Neuron (in vitro differentiated cells): ENCODE results near the gene CRAT.

Source experiments
- H2AFZ ChIP-seq: one replicate; pipeline ENCODE4 v1.6.1; 2013; ENCODE audit warnings: low read depth, mild to moderate bottlenecking, inconsistent platforms, low read length, moderate library complexity
- H3K27me3 ChIP-seq: one replicate; pipeline ENCODE4 v1.6.1; 2013; ENCODE audit warnings: low read length; ENCODE audit not compliant: insufficient read depth
- H3K36me3 ChIP-seq: one replicate; pipeline ENCODE4 v1.6.1; 2013; ENCODE audit warnings: low read length; ENCODE audit not compliant: insufficient read depth
- H3K4me1 ChIP-seq: one replicate; pipeline ENCODE4 v1.6.1; 2013; ENCODE audit warnings: low read length; ENCODE audit not compliant: insufficient read depth
- H3K4me3 ChIP-seq: 2 replicates; pipeline ENCODE4 v1.5.1; 2013; ENCODE audit warnings: mild to moderate bottlenecking, low read length, moderate library complexity
- H3K9me3 ChIP-seq: one replicate; pipeline ENCODE4 v1.6.1; 2013; ENCODE audit warnings: low read length

The CRAT gene

GRCh38 chr9:129068110-129068509 is 42.5 kb downstream of the CRAT start:
- peaks cover 28% of the 10 kb centered on the region for H3K36me3 ChIP-seq

DNA sequence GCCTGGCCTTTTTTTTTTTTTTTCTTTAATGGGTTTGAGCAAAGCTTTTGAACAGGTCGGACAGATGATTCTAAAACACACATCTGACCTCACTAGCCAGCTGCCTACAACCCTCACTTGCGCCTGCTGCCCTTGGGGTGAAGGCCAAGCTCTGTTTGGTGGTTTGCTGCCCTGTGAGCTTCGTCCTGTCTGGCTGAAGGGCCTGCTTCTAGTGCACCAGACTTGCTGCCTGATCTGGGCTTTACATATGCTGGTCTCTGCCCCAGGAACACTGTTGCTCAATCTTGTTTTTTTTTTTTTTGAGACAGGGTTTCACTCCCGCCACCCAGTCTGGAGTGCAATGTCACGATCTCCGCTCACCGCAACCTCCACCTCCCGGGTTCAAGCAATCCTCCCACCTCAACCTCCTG is 46.1 kb downstream of the CRAT start:
- H3K36me3 ChIP-seq, result peaks cover 45% of the 10 kb centered on the region
- H3K4me1 ChIP-seq, result no peaks in the 10 kb centered on the region
- H3K27me3 ChIP-seq, result no peaks in the 10 kb centered on the region
- no peaks in the 10 kb centered on the region for H3K9me3 ChIP-seq
- no peak overlapping the region for H2AFZ ChIP-seq
- no peak overlapping the region for H3K4me3 ChIP-seq

More at GRCh38 chr9:129068110-129068509, 42.5 kb downstream of the CRAT start:
- Histone ChIP-seq H3K27me3 (no peaks in the 10 kb centered on the region), H3K9me3 (no peaks in the 10 kb centered on the region), H2AFZ (no peak overlapping the region), H3K4me3 (no peak overlapping the region), H3K4me1 (no peaks in the 10 kb centered on the region)

DNA sequence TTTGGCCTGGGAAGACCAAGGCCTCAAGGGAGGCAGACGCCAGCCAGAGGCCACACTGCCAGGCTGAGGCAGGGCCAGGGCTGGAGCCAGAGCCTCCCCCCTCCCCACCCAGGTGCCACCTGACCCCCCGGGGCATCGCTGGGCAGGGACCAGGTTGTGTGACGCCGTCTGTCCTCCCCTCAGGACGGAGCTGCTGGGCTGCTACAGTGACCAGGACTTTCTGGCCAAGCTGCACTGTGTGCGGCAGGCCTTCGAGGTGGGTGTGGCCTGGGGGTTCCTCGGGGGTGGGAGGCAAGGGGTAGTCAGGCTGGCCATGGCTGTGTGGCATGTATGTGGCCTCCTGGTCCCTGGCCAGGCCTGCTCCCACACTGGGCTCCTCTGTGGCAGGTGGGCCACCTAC is 47.5 kb downstream of the CRAT start:
- Histone ChIP-seq H2AFZ (no peak overlapping the region), H3K4me1 (no peaks in the 10 kb centered on the region), H3K36me3 (peaks cover 40% of the 10 kb centered on the region), H3K27me3 (no peaks in the 10 kb centered on the region), H3K4me3 (no peak overlapping the region), H3K9me3 (no peaks in the 10 kb centered on the region)

- no peaks in the 10 kb centered on the region for H3K9me3 ChIP-seq
- no peaks in the 10 kb centered on the region for H3K4me1 ChIP-seq
- H3K27me3 ChIP-seq, result no peaks in the 10 kb centered on the region
- H3K36me3 ChIP-seq, result peaks cover 38% of the 10 kb centered on the region
- no peak overlapping the region for H3K4me3 ChIP-seq
- H2AFZ ChIP-seq, result no peak overlapping the region
Measured at GRCh38 chr9:129060991-129061390, 49.6 kb downstream of the CRAT start.

DNA sequence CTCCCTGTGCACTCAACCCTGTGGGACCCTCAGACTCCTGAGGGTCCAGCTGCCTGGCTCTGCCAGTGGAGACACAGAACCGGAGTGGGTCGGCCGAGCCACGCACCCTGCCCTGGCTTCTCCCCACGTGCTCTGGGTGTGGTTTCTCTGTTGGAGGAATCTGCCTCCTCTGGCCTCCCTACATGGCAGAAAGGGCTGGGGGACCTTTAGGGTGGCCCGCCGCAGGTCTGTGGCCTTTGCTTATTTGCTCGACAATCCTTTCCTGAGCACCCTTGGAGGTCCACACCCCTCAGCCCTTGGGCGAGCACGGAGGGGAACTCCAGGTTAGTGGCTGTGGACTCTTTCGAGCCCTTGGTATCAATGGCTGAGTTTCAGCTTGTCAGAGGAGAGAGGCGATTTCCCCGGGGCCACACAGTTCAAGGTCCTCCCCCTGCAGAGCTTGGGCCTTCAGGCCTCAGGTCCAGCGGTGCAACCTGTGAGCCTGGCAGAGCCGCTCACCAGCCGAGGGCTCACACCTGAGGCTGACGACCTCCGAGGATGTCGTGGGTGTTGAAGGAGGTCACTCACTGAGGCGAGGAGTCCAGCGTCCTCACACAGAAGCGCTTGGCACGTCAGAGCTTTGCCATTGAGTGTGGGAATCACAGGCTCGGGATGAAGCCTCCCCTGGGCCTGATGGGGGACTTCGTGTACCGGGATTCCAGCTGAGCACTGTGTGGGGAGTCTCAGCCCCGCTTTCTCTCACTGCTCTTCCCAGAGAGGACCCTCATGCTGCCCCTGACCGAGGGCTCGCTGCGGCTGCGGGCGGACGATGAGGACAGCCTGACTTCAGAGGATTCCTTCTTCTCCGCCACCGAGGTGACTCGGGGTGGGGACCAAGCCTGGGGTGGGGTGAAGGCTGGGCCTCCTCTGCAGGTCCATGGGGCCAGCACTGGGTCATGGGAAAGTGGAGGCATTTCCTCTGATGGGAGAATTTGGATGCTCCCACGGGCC is 50.5 kb downstream of the CRAT start:
- Histone ChIP-seq H3K27me3 (no peaks in the 10 kb centered on the region), H3K36me3 (peaks cover 35% of the 10 kb centered on the region), H2AFZ (no peak overlapping the region), H3K9me3 (no peaks in the 10 kb centered on the region), H3K4me3 (no peak overlapping the region), H3K4me1 (no peaks in the 10 kb centered on the region)

DNA sequence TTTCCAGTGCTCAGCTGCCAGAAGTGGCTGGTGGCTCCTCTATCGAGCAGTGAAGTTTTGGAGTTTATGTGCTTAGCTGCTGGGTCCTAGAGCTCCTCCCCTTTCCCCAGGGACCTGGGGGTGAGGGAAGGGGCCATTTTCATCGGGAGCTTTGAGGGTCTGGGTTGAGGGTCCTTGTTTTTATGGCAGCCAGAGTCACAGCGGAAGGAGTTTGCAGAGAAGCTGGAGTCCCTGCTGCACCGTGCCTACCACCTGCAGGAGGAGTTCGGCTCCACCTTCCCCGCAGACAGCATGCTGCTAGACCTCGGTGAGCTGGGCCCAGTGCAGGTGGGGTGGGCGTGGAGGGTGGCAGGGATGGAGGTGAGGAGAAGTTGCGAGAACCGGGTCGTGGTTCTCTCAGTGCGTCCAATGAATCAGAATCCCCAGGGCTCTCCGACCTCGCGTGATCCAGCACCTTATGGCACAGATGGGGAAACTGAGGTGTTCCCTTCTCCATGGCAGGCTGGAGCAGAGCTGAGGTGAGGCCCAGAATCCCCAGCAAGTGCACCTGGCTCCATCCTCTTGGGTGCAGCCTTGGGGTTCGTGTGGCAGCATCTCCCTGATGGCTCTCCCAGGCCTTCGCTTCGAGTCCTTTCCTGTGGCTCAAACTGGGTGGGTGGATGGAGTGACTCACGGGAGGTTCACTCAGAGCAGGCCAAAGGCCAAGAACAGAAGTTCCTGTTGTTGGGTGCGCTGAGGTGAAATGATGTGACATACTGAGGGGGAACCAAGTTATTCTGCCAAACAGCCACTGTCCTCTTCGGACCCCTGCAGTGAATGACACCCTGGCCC is 51.4 kb downstream of the CRAT start:
- Histone ChIP-seq H3K4me3 (no peak overlapping the region), H3K36me3 (peaks cover 35% of the 10 kb centered on the region), H3K4me1 (peaks cover 4% of the 10 kb centered on the region), H3K27me3 (no peaks in the 10 kb centered on the region), H3K9me3 (no peaks in the 10 kb centered on the region), H2AFZ (no peak overlapping the region)

DNA sequence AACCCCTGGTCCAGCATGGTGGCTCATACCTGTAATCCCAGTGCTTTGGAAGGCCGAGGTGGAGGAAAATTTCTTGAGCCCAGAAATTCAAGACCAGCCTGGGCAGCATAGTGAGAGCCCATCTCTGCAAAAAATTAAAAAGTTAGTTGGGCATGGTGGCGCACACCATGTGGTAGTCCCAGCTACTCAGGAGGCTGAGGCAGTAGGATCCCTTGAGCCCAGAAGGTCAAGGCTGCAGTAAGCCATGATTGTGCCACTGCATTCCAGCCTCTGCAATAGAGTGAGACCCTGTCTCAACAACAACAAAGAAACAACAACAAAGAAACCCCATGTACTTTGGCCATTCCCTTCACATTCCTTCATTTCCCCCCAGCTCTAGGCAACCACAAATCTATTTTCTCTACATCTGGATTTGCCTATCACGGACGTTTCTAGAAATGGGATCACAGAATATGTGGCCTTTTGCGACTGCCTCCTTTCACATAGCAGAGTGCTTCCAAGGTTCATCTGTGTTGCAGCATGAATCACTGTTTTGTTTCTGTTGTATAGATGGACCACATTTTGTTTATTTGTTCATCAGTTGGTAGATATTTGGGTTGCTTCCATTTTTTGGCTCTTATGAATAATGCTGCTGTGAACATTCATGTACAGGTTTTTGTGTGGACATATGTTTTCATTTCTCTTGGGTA is 56.3 kb downstream of the CRAT start:
- H3K36me3 ChIP-seq, result peaks cover 23% of the 10 kb centered on the region
- H3K27me3 ChIP-seq, result no peaks in the 10 kb centered on the region
- H3K4me1 ChIP-seq, result peaks cover 7% of the 10 kb centered on the region
- H3K9me3 ChIP-seq, result no peaks in the 10 kb centered on the region
- H3K4me3 ChIP-seq, result no peak overlapping the region
- H2AFZ ChIP-seq, result no peak overlapping the region

DNA sequence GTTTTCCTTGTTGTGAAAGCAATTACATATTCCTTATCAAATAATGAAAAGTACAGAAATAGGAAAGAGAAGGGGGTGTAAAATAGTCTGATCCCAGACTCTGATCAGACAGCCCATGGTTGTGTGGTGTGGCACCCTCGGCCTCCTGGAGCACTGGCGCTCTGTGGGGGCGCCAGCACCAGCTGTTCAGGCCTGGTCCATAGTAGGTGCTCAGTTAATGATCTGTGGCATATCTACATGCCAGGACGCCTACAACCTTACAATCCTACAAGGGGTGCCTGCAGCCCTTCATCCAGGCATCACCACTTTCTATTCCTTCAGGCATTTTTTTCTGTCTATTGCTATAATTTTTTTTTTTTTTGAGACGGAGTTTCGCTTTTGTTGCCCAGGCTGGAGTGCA is 57.6 kb downstream of the CRAT start:
- Histone ChIP-seq H3K36me3 (peaks cover 34% of the 10 kb centered on the region), H3K27me3 (no peaks in the 10 kb centered on the region), H3K9me3 (no peaks in the 10 kb centered on the region), H2AFZ (no peak overlapping the region), H3K4me1 (peaks cover 7% of the 10 kb centered on the region), H3K4me3 (no peak overlapping the region)

GRCh38 chr9:129052592-129052991 is 58.0 kb downstream of the CRAT start:
- Histone ChIP-seq H3K4me3 (no peak overlapping the region), H3K4me1 (peaks cover 7% of the 10 kb centered on the region), H3K27me3 (no peaks in the 10 kb centered on the region), H2AFZ (no peak overlapping the region), H3K9me3 (no peaks in the 10 kb centered on the region), H3K36me3 (peaks cover 36% of the 10 kb centered on the region)
